Measurements from ENCODE around the gene SNX25.
"Not testable (repeated sequence)": the region's sequence is repeated elsewhere in the genome, so short reads cannot be mapped to it uniquely, and the experiment has no call there.

DNA sequence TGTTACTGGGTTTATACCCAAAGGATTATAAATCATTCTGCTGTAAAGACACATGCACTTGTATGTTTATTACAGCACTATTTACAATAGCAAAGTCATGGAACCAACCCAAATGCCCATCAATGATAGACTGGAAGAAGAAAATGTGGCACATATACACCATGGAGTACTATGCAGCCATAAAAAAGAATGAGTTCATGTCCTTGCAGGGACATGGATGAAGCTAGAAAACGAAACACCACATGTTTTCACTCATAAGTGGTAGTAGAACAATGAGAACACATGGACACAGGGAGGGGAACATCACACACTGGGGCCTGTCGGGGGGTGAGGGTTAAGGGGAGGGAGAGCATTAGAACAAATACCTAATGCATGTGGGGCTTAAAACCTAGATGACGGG, 108.1 kb downstream of the SNX25 start:
- TF ChIP-seq, protein P1, sequence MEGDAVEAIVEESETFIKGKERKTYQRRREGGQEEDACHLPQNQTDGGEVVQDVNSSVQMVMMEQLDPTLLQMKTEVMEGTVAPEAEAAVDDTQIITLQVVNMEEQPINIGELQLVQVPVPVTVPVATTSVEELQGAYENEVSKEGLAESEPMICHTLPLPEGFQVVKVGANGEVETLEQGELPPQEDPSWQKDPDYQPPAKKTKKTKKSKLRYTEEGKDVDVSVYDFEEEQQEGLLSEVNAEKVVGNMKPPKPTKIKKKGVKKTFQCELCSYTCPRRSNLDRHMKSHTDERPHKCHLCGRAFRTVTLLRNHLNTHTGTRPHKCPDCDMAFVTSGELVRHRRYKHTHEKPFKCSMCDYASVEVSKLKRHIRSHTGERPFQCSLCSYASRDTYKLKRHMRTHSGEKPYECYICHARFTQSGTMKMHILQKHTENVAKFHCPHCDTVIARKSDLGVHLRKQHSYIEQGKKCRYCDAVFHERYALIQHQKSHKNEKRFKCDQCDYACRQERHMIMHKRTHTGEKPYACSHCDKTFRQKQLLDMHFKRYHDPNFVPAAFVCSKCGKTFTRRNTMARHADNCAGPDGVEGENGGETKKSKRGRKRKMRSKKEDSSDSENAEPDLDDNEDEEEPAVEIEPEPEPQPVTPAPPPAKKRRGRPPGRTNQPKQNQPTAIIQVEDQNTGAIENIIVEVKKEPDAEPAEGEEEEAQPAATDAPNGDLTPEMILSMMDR (IDR thresholded peaks at IDR 0.05) = not testable (repeated sequence)
- TF ChIP-seq POLR2A, EP300, POLR2AphosphoS5 (IDR thresholded peaks at IDR 0.05): not testable (repeated sequence)
